Stimulated activated effector memory CD8-positive, alpha-beta T cell treated with anti-CD3 and anti-CD28 coated beads, Interleukin-12 subunit alpha, Interleukin-12 subunit beta, amount 100 ng/mL, for 72 hours (primary cell): ENCODE data around the gene INSIG1.

Source experiments
- ATAC-seq: fragments of 150-1000 bp; cut with Tn5 transposase; 2 replicates; pipeline ENCODE4 v1.10.0; 2021
- DNase-seq, 2 donors: peaks; one replicate each; pipeline ENCODE4 v3.0.0; 2021 to 2022; ENCODE audit warnings: low spot score in 2 of 2
- H3K27ac Mint-ChIP-seq: one replicate; pipeline ENCODE4 v1.8.0; 2022; ENCODE audit warnings: mild to moderate bottlenecking, mixed read lengths
- H3K36me3 Mint-ChIP-seq: one replicate; pipeline ENCODE4 v1.8.0; 2022; ENCODE audit warnings: mild to moderate bottlenecking, mixed read lengths
- H3K4me1 Mint-ChIP-seq: one replicate; pipeline ENCODE4 v1.8.0; 2022; ENCODE audit warnings: mixed read lengths
- H3K4me3 Mint-ChIP-seq: one replicate; pipeline ENCODE4 v1.8.0; 2022; ENCODE audit warnings: mild to moderate bottlenecking, mixed read lengths
- H3K9me3 Mint-ChIP-seq: one replicate; pipeline ENCODE4 v1.8.0; 2022; ENCODE audit warnings: mixed read lengths

INSIG1 gene

GRCh38 chr7:155351120-155351870, 53.6 kb downstream of the INSIG1 start:
- ATAC-seq, result no peak
- Mint-ChIP-seq H3K36me3 (no peaks in the 10 kb centered on the region), H3K4me3 (no peak overlapping the region), H3K9me3 (no peaks in the 10 kb centered on the region), H3K4me1 (no peaks in the 10 kb centered on the region), H3K27ac (no peak overlapping the region)
- no peak for DNase-seq

DNA sequence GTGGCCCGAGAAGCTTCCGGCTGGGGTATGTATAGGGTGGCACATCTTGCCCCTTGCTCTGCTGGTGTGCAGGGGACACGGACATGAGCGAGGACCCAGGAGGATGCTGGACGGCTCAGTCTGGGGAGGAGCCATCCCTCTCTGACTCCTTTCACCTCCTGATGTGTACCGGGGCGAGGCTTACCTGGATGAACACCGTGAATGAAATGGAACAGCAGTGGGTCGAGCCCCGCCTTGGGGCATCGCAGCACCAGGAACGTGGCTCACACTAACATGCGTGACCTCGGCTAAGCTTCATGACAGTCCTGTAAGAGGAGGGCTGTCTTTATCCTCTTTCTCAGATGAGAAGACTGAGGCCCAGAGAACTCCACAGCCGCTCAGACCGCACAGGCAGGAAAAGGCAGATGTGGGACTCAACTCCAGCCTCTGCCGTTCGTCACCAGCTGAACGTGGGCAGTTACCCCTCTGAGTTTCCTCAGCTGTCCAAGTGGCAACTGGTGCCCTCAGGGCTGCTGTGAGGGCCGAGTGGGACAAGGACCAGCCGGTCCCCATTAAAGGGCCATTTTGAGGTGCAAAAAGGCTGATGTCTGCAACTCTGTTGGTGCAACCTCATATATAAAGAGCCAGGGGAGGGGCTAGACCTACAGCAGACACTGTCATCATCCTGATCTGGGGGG, 54.5 kb downstream of the INSIG1 start:
- Mint-ChIP-seq H3K36me3 (peaks cover 4% of the 10 kb centered on the region), H3K27ac (no peak overlapping the region), H3K9me3 (no peaks in the 10 kb centered on the region), H3K4me1 (no peaks in the 10 kb centered on the region), H3K4me3 (no peak overlapping the region)
- DNase-seq, result no peak
- no peak for ATAC-seq

- no peak overlapping the region for H3K27ac Mint-ChIP-seq
- no peak for DNase-seq
- H3K4me1 Mint-ChIP-seq, result no peaks in the 10 kb centered on the region
- no peaks in the 10 kb centered on the region for H3K9me3 Mint-ChIP-seq
- ATAC-seq, result no peak
- H3K4me3 Mint-ChIP-seq, result no peak overlapping the region
- H3K36me3 Mint-ChIP-seq, result peaks cover 5% of the 10 kb centered on the region
Measured at GRCh38 chr7:155352753-155353115, 55.1 kb downstream of the INSIG1 start.

- Mint-ChIP-seq H3K9me3 (no peaks in the 10 kb centered on the region), H3K4me3 (no peak overlapping the region)
- no peak for ATAC-seq
Measured at GRCh38 chr7:155353256-155353897, 55.7 kb downstream of the INSIG1 start.

GRCh38 chr7:155354371-155355048, 56.8 kb downstream of the INSIG1 start:
- H3K36me3 Mint-ChIP-seq, result peaks cover 5% of the 10 kb centered on the region
- DNase-seq, result no peak
- no peaks in the 10 kb centered on the region for H3K4me1 Mint-ChIP-seq
- no peak overlapping the region for H3K27ac Mint-ChIP-seq
- no peaks in the 10 kb centered on the region for H3K9me3 Mint-ChIP-seq
- ATAC-seq, result no peak
- H3K4me3 Mint-ChIP-seq, result no peak overlapping the region

More at GRCh38 chr7:155353256-155353897, 55.7 kb downstream of the INSIG1 start:
- Mint-ChIP-seq H3K4me1 (no peaks in the 10 kb centered on the region), H3K27ac (no peak overlapping the region), H3K36me3 (peaks cover 5% of the 10 kb centered on the region)
- no peak for DNase-seq

DNA sequence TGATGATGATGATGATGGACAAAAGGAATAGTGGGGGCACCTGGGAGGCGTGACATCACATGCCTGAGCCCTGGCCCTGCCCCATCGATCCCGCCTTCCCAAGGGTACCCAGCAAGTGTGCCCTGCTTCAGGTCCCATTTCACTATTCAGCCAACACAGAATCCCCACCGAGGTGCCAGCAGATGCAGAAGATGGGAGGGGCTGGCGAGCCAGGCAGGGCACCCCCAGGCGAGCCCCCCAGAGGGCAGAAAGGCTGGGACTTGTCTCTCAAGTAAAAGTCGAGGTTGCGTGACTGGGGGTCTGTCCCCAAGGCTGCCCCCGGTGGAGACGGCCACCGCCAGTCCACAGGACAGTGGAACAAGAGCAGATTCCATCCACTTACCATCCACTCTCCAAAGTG, 57.5 kb downstream of the INSIG1 start:
- no peak for DNase-seq
- no peak overlapping the region for H3K27ac Mint-ChIP-seq
- H3K9me3 Mint-ChIP-seq, result no peaks in the 10 kb centered on the region
- H3K4me3 Mint-ChIP-seq, result no peak overlapping the region
- H3K4me1 Mint-ChIP-seq, result no peaks in the 10 kb centered on the region
- H3K36me3 Mint-ChIP-seq, result peaks cover 5% of the 10 kb centered on the region
- ATAC-seq, result no peak

GRCh38 chr7:155355745-155356144, 58.1 kb downstream of the INSIG1 start:
- Mint-ChIP-seq H3K36me3 (peaks cover 5% of the 10 kb centered on the region), H3K4me1 (no peaks in the 10 kb centered on the region), H3K9me3 (no peaks in the 10 kb centered on the region), H3K4me3 (no peak overlapping the region), H3K27ac (no peak overlapping the region)
- DNase-seq (no peak), ATAC-seq (no peak)

- H3K4me3 Mint-ChIP-seq, result no peak overlapping the region
- peaks cover 5% of the 10 kb centered on the region for H3K36me3 Mint-ChIP-seq
- no peak overlapping the region for H3K27ac Mint-ChIP-seq
- no peaks in the 10 kb centered on the region for H3K4me1 Mint-ChIP-seq
- ATAC-seq, result no peak
- DNase-seq, result no peak
- no peaks in the 10 kb centered on the region for H3K9me3 Mint-ChIP-seq
Measured at GRCh38 chr7:155356323-155357105, 58.8 kb downstream of the INSIG1 start.

DNA sequence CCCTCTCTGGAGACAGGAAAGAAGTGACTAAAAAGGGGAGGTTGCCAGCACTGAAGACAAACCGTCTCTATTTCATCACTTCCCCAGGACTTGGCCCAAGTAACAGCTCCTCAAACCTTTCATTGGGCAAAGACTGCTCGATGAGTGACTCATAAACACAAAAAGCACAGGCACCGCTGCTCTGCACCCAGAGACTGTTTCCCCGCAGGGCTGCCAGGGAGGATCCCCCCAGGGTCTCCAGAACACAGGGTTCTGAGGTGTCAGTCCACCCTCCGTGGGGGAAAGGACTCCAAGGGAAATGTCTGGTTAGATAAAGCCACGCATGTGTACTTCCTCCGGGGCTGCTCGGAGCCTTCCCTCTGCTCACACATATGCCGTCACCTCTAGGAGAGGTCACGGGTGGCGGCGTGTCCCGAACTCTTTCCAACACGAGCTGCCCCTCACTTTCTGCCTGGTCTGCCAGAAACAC, 59.9 kb downstream of the INSIG1 start:
- Mint-ChIP-seq H3K9me3 (no peaks in the 10 kb centered on the region), H3K4me1 (no peaks in the 10 kb centered on the region), H3K36me3 (peaks cover 5% of the 10 kb centered on the region), H3K4me3 (no peak overlapping the region), H3K27ac (no peak overlapping the region)
- no peak for DNase-seq
- ATAC-seq, result no peak

DNA sequence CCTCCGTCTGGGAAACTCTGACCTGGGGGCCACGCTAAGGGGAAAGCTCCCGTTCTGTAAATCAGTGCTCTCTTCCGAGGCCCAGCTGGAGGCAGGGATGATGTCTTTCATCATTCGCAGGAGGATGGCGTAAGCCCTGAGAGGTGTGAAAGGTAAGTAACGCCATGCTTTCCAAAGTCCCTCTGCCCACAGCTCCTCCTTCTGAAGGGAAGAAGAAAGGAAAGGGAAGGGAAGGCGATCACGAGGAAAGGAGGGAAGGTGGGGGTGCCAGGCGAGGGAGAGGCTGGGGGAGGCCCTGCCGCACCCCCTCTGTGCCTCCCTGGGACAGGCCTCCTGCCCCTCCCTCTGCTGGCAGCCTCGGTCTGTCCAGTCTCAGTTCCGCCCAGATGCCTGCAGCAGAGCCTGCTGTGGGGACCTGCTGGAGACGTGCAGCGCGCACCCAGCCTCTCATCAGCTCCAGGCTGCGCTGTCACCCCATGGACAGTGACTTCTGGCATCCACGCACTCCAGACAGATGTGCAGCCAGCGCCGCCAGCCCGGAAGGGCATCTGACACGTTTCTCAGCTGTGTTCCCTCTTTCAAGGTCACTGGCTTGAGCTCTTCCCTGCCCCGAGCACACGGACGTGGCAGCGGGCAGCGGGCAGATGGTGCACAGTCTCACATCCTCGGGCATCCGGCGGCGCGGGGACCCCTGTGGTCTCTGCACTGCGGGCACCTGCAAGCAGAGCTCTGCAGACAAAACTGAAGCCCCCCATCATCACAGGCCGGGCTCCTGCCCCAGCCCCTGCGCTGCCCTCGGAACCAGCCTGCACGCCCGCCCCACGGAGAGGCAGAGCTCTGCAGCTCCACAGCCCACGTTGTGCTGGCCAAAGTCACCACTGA, 60.6 kb downstream of the INSIG1 start:
- H3K4me3 Mint-ChIP-seq, result no peak overlapping the region
- no peak for DNase-seq
- peaks cover 5% of the 10 kb centered on the region for H3K36me3 Mint-ChIP-seq
- no peaks in the 10 kb centered on the region for H3K4me1 Mint-ChIP-seq
- no peak overlapping the region for H3K27ac Mint-ChIP-seq
- no peak for ATAC-seq
- H3K9me3 Mint-ChIP-seq, result no peaks in the 10 kb centered on the region

DNA sequence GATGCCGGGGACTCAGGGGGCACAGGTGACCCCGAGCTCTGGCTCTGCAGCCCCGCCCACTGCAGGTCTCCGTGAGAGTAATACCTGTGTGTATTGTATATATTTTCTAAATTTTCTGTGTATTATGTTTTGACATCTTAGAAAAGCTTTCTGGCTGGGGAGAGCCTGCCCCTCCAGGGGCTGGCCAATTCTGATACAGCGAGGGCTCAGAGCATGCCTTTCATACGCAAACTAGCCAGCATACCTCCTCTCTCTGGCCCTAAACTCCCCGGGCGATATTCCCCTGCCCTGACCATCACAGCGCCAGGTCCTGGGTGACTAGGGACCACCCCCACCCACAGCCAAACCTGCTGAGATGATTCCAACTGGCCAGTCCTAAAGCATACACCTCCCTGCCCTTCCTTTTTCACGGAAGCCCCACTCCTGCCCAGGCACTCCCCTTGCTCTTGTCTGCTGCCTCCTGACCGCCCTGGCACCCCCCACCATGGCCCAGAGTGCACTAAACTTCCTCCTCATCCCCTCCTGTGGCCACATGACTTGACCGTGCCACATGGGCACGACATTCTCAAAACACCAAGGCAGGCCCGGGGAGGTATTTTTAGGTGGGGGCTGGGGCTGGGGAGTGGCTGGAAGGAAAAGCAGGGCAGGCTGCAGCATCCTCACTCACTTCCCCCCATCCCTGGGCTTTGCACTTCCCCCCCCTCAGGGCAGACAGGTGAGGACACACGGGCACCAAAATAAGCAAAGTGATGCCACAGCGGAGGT, 61.5 kb downstream of the INSIG1 start:
- Mint-ChIP-seq H3K36me3 (peaks cover 5% of the 10 kb centered on the region), H3K4me3 (no peak overlapping the region), H3K9me3 (no peaks in the 10 kb centered on the region), H3K4me1 (peaks cover 7% of the 10 kb centered on the region), H3K27ac (no peak overlapping the region)
- DNase-seq (no peak), ATAC-seq (no peak)
